Measurements from ENCODE around the gene ITPKB. TPM values are rescaled to one million over a fixed set of nuclear protein-coding genes. Genes with fewer than 3 reads are reported as not detected.

The ITPKB gene
- polyA plus RNA-seq, 1 of the 3 experiments (the other 2 are of a cell fraction): 2.4 TPM

DNA sequence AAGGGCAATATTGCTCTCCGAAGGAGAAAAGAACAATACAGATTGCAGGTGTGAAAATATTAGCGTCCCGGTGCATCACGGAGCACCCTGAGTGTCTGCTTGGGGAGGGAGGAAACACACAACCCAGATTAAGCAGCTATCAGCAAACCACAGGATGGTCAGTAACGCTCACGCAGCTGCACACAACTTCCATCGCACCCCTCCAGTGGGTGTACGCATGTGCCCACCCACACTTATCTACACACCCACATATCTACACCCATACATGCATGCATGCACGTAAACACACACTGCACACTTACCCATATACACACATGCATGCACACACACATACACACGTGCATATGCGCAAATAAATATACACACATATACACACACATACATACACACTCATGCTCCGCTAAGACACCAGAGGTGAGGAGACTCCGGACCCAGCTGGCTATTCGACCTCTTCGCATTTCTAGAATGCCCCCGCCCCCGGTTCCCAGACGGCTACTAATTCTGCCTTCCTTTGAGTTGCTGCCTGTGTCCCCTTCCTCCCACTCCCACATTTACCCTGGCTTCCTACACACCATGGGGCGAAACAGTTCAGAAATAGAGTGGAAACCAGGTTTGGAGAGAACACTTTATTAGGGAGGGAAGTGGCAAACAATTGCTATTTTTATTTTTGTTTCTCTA is 26.2 kb downstream of the ITPKB start:
- POLR2A ChIA-PET: interaction anchor here (1.0 kb wide), 1 partner anchor 10 kb away, joined by 3 read pairs; no protein-coding TSS in a partner anchor

DNA sequence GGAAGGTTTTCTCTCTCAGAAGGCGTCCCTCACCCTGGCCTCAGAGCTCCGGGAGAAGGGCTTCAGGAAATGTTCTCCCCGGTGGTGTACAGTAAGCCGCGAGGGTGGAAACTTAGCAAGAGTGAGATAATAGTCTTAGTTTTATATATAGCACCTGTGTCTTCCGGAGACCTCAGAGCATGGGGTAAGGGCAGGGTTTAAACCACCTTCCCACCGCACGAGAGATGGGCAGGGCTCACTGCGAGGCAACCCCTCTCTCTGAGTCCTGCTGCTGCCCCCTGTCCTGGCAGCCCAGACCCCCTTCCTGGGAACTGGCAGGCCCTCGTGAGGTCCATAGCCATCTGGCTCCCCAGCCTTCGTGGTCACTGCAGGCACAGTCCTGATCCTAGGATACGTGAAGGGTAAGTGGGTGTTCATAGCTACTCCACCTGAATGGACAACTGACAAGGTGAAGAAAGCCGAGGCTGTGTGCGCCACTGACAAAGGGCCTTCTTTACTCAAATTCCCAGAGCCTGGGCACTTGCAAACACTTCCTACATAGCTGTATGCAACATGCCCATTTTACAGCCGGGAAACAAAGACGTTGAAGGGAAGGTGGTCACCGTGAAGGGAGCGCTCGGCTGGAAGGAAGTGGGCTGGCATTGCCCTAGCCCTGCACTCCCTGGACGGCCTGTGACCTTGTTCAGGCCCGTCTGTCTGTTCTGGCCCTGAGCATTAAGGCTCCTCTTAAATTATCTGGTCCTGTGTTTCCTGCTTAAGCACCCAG is 26.9 kb downstream of the ITPKB start:
- H3K9me2 ChIP-seq: no peaks in the 10 kb centered on the region
- H3K4me1 ChIP-seq (ENCODE audit: control insufficient read depth in 1 of 2, insufficient read depth in 2 of 2, low read depth in 1 of 2, low read length in 1 of 2): peaks cover 5 to 9% of the 10 kb centered on the region in 2 experiments; a peak in 2 of 4 replicates
- peaks cover 4% of the 10 kb centered on the region for H3F3A ChIP-seq (replicated peaks; ENCODE audit: insufficient read depth)
- H4K20me1 ChIP-seq (ENCODE audit: insufficient read depth): no peaks in the 10 kb centered on the region
- H3K79me2 ChIP-seq (ENCODE audit: insufficient read depth): no peaks in the 10 kb centered on the region
- H3K9ac ChIP-seq: no peak overlapping the region
- no peak for DNase-seq
- TF ChIP-seq, protein P1, sequence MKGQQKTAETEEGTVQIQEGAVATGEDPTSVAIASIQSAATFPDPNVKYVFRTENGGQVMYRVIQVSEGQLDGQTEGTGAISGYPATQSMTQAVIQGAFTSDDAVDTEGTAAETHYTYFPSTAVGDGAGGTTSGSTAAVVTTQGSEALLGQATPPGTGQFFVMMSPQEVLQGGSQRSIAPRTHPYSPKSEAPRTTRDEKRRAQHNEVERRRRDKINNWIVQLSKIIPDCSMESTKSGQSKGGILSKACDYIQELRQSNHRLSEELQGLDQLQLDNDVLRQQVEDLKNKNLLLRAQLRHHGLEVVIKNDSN (IDR thresholded peaks at IDR 0.05; ENCODE audit: borderline replicate concordance, low read depth): no peak
- TF ChIP-seq POLR2AphosphoS5 (IDR thresholded peaks at IDR 0.05; ENCODE audit: low read depth, low read length) (no peak), RXRA (IDR thresholded peaks at IDR 0.05; ENCODE audit: borderline replicate concordance, low read depth) (no peak), TAF1 (IDR thresholded peaks at IDR 0.05; ENCODE audit: borderline replicate concordance, low read depth, low read length) (no peak), FOSL2 (IDR thresholded peaks at IDR 0.05; ENCODE audit: borderline replicate concordance, low read depth) (no peak)
- TF ChIP-seq, protein P2, sequence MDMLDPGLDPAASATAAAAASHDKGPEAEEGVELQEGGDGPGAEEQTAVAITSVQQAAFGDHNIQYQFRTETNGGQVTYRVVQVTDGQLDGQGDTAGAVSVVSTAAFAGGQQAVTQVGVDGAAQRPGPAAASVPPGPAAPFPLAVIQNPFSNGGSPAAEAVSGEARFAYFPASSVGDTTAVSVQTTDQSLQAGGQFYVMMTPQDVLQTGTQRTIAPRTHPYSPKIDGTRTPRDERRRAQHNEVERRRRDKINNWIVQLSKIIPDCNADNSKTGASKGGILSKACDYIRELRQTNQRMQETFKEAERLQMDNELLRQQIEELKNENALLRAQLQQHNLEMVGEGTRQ (IDR thresholded peaks at IDR 0.05; ENCODE audit: borderline replicate concordance, low read depth, low read length): no peak
- CTCF ChIA-PET: interaction anchor here (0.7 to 3.3 kb wide), 6 partner anchors 9 to 110 kb away, joined by 3 to 10 read pairs (median 4); no protein-coding TSS in a partner anchor
- no peaks in the 10 kb centered on the region for H3K9me3 ChIP-seq
- no peak overlapping the region for H2AFZ ChIP-seq (ENCODE audit: low read depth)
- H3K27me3 ChIP-seq (ENCODE audit: insufficient read depth): no peaks in the 10 kb centered on the region
- no peak overlapping the region for H3K27ac ChIP-seq (ENCODE audit: low read depth in 2 of 2, low read length in 1 of 2)
- 86% methylated on average over 14 of the region's 21 CpGs for WGBS (ENCODE audit: low lambda C conversion rate)
- H3K4me2 ChIP-seq: no peak overlapping the region
- no peaks in the 10 kb centered on the region for H3K36me3 ChIP-seq (replicated peaks in 1 of 2; ENCODE audit: control insufficient read depth in 1 of 2, insufficient read depth in 2 of 2, low read length in 1 of 2)
- H3K4me3 ChIP-seq (ENCODE audit: low read depth in 2 of 2, low read length in 1 of 2): no peak overlapping the region
- POLR2A ChIA-PET: interaction anchor here (1.0 kb wide), 1 partner anchor 9 kb away, joined by 3 read pairs; no protein-coding TSS in a partner anchor

More for the DNA sequence above, 26.2 kb downstream of the ITPKB start:
- H3K4me2 ChIP-seq: no peak overlapping the region
- H3K36me3 ChIP-seq (replicated peaks in 1 of 2; ENCODE audit: control insufficient read depth in 1 of 2, insufficient read depth in 2 of 2, low read length in 1 of 2): no peaks in the 10 kb centered on the region
- TF ChIP-seq, protein P3, sequence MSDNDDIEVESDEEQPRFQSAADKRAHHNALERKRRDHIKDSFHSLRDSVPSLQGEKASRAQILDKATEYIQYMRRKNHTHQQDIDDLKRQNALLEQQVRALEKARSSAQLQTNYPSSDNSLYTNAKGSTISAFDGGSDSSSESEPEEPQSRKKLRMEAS (IDR thresholded peaks at IDR 0.05; ENCODE audit: low read depth): no peak
- no peak for TF ChIP-seq RAD21 (IDR thresholded peaks at IDR 0.05; ENCODE audit: low read length)
- TF ChIP-seq MEF2A (IDR thresholded peaks at IDR 0.05; ENCODE audit: borderline replicate concordance, low read depth): no peak
- no peak for TF ChIP-seq YY1 (IDR thresholded peaks at IDR 0.05; ENCODE audit: low read depth)
- TF ChIP-seq, protein P4, sequence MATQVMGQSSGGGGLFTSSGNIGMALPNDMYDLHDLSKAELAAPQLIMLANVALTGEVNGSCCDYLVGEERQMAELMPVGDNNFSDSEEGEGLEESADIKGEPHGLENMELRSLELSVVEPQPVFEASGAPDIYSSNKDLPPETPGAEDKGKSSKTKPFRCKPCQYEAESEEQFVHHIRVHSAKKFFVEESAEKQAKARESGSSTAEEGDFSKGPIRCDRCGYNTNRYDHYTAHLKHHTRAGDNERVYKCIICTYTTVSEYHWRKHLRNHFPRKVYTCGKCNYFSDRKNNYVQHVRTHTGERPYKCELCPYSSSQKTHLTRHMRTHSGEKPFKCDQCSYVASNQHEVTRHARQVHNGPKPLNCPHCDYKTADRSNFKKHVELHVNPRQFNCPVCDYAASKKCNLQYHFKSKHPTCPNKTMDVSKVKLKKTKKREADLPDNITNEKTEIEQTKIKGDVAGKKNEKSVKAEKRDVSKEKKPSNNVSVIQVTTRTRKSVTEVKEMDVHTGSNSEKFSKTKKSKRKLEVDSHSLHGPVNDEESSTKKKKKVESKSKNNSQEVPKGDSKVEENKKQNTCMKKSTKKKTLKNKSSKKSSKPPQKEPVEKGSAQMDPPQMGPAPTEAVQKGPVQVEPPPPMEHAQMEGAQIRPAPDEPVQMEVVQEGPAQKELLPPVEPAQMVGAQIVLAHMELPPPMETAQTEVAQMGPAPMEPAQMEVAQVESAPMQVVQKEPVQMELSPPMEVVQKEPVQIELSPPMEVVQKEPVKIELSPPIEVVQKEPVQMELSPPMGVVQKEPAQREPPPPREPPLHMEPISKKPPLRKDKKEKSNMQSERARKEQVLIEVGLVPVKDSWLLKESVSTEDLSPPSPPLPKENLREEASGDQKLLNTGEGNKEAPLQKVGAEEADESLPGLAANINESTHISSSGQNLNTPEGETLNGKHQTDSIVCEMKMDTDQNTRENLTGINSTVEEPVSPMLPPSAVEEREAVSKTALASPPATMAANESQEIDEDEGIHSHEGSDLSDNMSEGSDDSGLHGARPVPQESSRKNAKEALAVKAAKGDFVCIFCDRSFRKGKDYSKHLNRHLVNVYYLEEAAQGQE (IDR thresholded peaks at IDR 0.05; ENCODE audit: low read depth, low read length): no peak
- TF ChIP-seq NRF1 (IDR thresholded peaks at IDR 0.05; ENCODE audit: low read depth, low read length): no peak
- TF ChIP-seq SMC3 (IDR thresholded peaks at IDR 0.05; ENCODE audit: low read depth, low read length): no peak
- no peak for TF ChIP-seq RCOR1 (IDR thresholded peaks at IDR 0.05; ENCODE audit: low read length)
- no peak overlapping the region for H3K4me3 ChIP-seq (ENCODE audit: low read depth in 2 of 2, low read length in 1 of 2)
- WGBS (ENCODE audit: low lambda C conversion rate): 93% methylated on average over 19 of the region's 19 CpGs
- H3K27me3 ChIP-seq (ENCODE audit: insufficient read depth): no peaks in the 10 kb centered on the region
- no peaks in the 10 kb centered on the region for H3K9me3 ChIP-seq
- peaks cover 4% of the 10 kb centered on the region for H3F3A ChIP-seq (replicated peaks; ENCODE audit: insufficient read depth)
- H3K79me2 ChIP-seq (ENCODE audit: insufficient read depth): no peaks in the 10 kb centered on the region
- H2AFZ ChIP-seq (ENCODE audit: low read depth): no peak overlapping the region
- H4K20me1 ChIP-seq (ENCODE audit: insufficient read depth): no peaks in the 10 kb centered on the region
- no peak overlapping the region for H3K9ac ChIP-seq
- H3K4me1 ChIP-seq (ENCODE audit: control insufficient read depth in 1 of 2, insufficient read depth in 2 of 2, low read depth in 1 of 2, low read length in 1 of 2): peaks cover 5 to 9% of the 10 kb centered on the region in 2 experiments; a peak in 2 of 4 replicates
- no peaks in the 10 kb centered on the region for H3K9me2 ChIP-seq
- DNase-seq: no peak
- CTCF ChIA-PET: interaction anchor here (1.5 to 3.3 kb wide), 2 partner anchors 20 to 79 kb away, joined by 7 to 10 read pairs; no protein-coding TSS in a partner anchor
- H3K27ac ChIP-seq (ENCODE audit: low read depth in 2 of 2, low read length in 1 of 2): no peak overlapping the region
